ENCODE measurements around the gene EZR. TPM values are rescaled to one million over a fixed set of nuclear protein-coding genes. Genes with fewer than 3 reads are reported as not detected.

Gene EZR
- polyA plus RNA-seq, 1 donor from 2014 or later, result 588 TPM

GRCh38 chr6:158785036-158785435 is 34.1 kb downstream of the EZR start:
- H3K27me3 Mint-ChIP-seq, result no peaks in the 10 kb centered on the region
- H3K4me1 Mint-ChIP-seq, result peaks cover 20 to 42% (median 30%) of the 10 kb centered on the region in 3 donors
- H3K36me3 Mint-ChIP-seq, result peaks cover 15% of the 10 kb centered on the region
- peak overlapping the region in 2 of 3 donors; percentile 96 to 99 for H3K27ac Mint-ChIP-seq
- no peaks in the 10 kb centered on the region for H3K9me3 Mint-ChIP-seq
- H3K4me3 Mint-ChIP-seq, result peak overlapping the region in 1 of 4 donors; percentile 40

GRCh38 chr6:158784505-158784904 is 34.7 kb downstream of the EZR start:
- H3K9me3 Mint-ChIP-seq, result no peaks in the 10 kb centered on the region
- peak overlapping the region in 2 of 3 donors; percentile 96 to 99 for H3K27ac Mint-ChIP-seq
- peak overlapping the region in 1 of 4 donors; percentile 63 for H3K4me3 Mint-ChIP-seq
- peaks cover 15 to 37% (median 24%) of the 10 kb centered on the region in 3 donors for H3K4me1 Mint-ChIP-seq
- H3K36me3 Mint-ChIP-seq, result peaks cover 15% of the 10 kb centered on the region
- H3K27me3 Mint-ChIP-seq, result no peaks in the 10 kb centered on the region

GRCh38 chr6:158783851-158784250 is 35.3 kb downstream of the EZR start:
- H3K27ac Mint-ChIP-seq, result peak overlapping the region; percentile 73 to 99 (median 96)
- peak overlapping the region in 3 of 4 donors; percentile 28 to 63 (median 60) for H3K4me3 Mint-ChIP-seq
- H3K27me3 Mint-ChIP-seq, result no peaks in the 10 kb centered on the region
- H3K4me1 Mint-ChIP-seq, result peaks cover 13 to 34% (median 18%) of the 10 kb centered on the region in 3 donors
- H3K36me3 Mint-ChIP-seq, result peaks cover 11% of the 10 kb centered on the region
- H3K9me3 Mint-ChIP-seq, result no peaks in the 10 kb centered on the region

- no peaks in the 10 kb centered on the region for H3K27me3 Mint-ChIP-seq
- peaks cover 12 to 35% (median 20%) of the 10 kb centered on the region in 3 donors for H3K4me1 Mint-ChIP-seq
- H3K9me3 Mint-ChIP-seq, result no peaks in the 10 kb centered on the region
- H3K4me3 Mint-ChIP-seq, result peak overlapping the region in 2 of 4 donors; percentile 63 to 76
- peaks cover 11% of the 10 kb centered on the region for H3K36me3 Mint-ChIP-seq
- peak overlapping the region in 2 of 3 donors; percentile 96 to 99 for H3K27ac Mint-ChIP-seq
Observed at GRCh38 chr6:158783167-158783450, 36.1 kb downstream of the EZR start.

- H3K4me3 Mint-ChIP-seq, result peak overlapping the region in 2 of 4 donors; percentile 63 to 81
Observed at GRCh38 chr6:158782432-158783166, 36.6 kb downstream of the EZR start.

GRCh38 chr6:158781692-158782373 is 37.3 kb downstream of the EZR start:
- no peaks in the 10 kb centered on the region for H3K27me3 Mint-ChIP-seq
- H3K27ac Mint-ChIP-seq, result peak overlapping the region; percentile 90 to 99 (median 96)
- peaks cover 13 to 24% (median 21%) of the 10 kb centered on the region in 3 donors for H3K4me1 Mint-ChIP-seq
- peak overlapping the region in 2 of 4 donors; percentile 51 to 81 for H3K4me3 Mint-ChIP-seq
- no peaks in the 10 kb centered on the region for H3K9me3 Mint-ChIP-seq
- H3K36me3 Mint-ChIP-seq, result peaks cover 16% of the 10 kb centered on the region

More at GRCh38 chr6:158782432-158783166, 36.6 kb downstream of the EZR start:
- Mint-ChIP-seq H3K4me1 (peaks cover 10 to 32% (median 19%) of the 10 kb centered on the region in 3 donors), H3K27ac (peak overlapping the region; percentile 90 to 99 (median 96)), H3K36me3 (peaks cover 11% of the 10 kb centered on the region), H3K9me3 (no peaks in the 10 kb centered on the region), H3K27me3 (no peaks in the 10 kb centered on the region)

- Mint-ChIP-seq H3K36me3 (peaks cover 19% of the 10 kb centered on the region), H3K4me1 (peaks cover 15 to 20% (median 20%) of the 10 kb centered on the region in 3 donors), H3K27ac (peak overlapping the region; percentile 23 to 99 (median 96)), H3K9me3 (no peaks in the 10 kb centered on the region), H3K27me3 (no peaks in the 10 kb centered on the region), H3K4me3 (peak overlapping the region in 3 of 4 donors; percentile 30 to 51 (median 31))
Observed at GRCh38 chr6:158780988-158781691, 38.0 kb downstream of the EZR start.

- peaks cover 20% of the 10 kb centered on the region for H3K36me3 Mint-ChIP-seq
- no peaks in the 10 kb centered on the region for H3K27me3 Mint-ChIP-seq
- H3K4me1 Mint-ChIP-seq, result peaks cover 15 to 20% (median 20%) of the 10 kb centered on the region in 3 donors
- H3K4me3 Mint-ChIP-seq, result peak overlapping the region in 2 of 4 donors; percentile 31 to 51
- no peaks in the 10 kb centered on the region for H3K9me3 Mint-ChIP-seq
- H3K27ac Mint-ChIP-seq, result peak overlapping the region; percentile 47 to 99 (median 96)
Observed at GRCh38 chr6:158780246-158780884, 38.8 kb downstream of the EZR start.

- Mint-ChIP-seq H3K9me3 (no peaks in the 10 kb centered on the region), H3K36me3 (peaks cover 20% of the 10 kb centered on the region), H3K4me3 (peak overlapping the region in 2 of 4 donors; percentile 39 to 72), H3K4me1 (peaks cover 15 to 26% (median 19%) of the 10 kb centered on the region in 3 donors), H3K27ac (peak overlapping the region; percentile 39 to 99 (median 78)), H3K27me3 (no peaks in the 10 kb centered on the region)
Observed at GRCh38 chr6:158778005-158778527, 41.1 kb downstream of the EZR start.

- Mint-ChIP-seq H3K27me3 (no peaks in the 10 kb centered on the region), H3K4me3 (peak overlapping the region in 1 of 4 donors; percentile 14), H3K9me3 (no peaks in the 10 kb centered on the region), H3K36me3 (peaks cover 17% of the 10 kb centered on the region), H3K27ac (peak overlapping the region; percentile 78 to 99 (median 90)), H3K4me1 (peaks cover 15 to 26% (median 19%) of the 10 kb centered on the region in 3 donors)
Observed at GRCh38 chr6:158777510-158777909, 41.7 kb downstream of the EZR start.

GRCh38 chr6:158776737-158777136 is 42.4 kb downstream of the EZR start:
- Mint-ChIP-seq H3K4me3 (peak overlapping the region in 2 of 4 donors; percentile 11 to 14), H3K27me3 (no peaks in the 10 kb centered on the region), H3K36me3 (peaks cover 19% of the 10 kb centered on the region), H3K27ac (peak overlapping the region; percentile 78 to 99 (median 82)), H3K4me1 (peaks cover 15 to 30% (median 19%) of the 10 kb centered on the region in 3 donors), H3K9me3 (no peaks in the 10 kb centered on the region)

GRCh38 chr6:158775832-158776231 is 43.3 kb downstream of the EZR start:
- H3K4me3 Mint-ChIP-seq, result no peak overlapping the region
- no peaks in the 10 kb centered on the region for H3K9me3 Mint-ChIP-seq
- peaks cover 25% of the 10 kb centered on the region for H3K36me3 Mint-ChIP-seq
- H3K27ac Mint-ChIP-seq, result peak overlapping the region in 2 of 3 donors; percentile 89 to 99
- no peaks in the 10 kb centered on the region for H3K27me3 Mint-ChIP-seq
- H3K4me1 Mint-ChIP-seq, result peaks cover 13 to 26% (median 18%) of the 10 kb centered on the region in 3 donors

- Mint-ChIP-seq H3K4me1 (peaks cover 11 to 19% (median 15%) of the 10 kb centered on the region in 3 donors), H3K27ac (peak overlapping the region; percentile 86 to 99 (median 97)), H3K36me3 (peaks cover 30% of the 10 kb centered on the region), H3K9me3 (no peaks in the 10 kb centered on the region), H3K27me3 (no peaks in the 10 kb centered on the region), H3K4me3 (peak overlapping the region in 1 of 4 donors; percentile 37)
Observed at GRCh38 chr6:158774717-158775449, 44.3 kb downstream of the EZR start.

Measured in IgD-negative memory B cell (primary cell).